ENCODE measurements around the gene ASTN2. TPM values are rescaled to one million over a fixed set of nuclear protein-coding genes. Genes with fewer than 3 reads are reported as not detected.

Gene ASTN2
- total and polyA plus RNA-seq, 10 of the 15 experiments (the other 5 are each of a cell fraction or from before 2014, with no cell fraction given): 1.4 to 15.7 (median 7.0) TPM

- in situ Hi-C loops (cut with MboI) (no loop called here), intact Hi-C loops (cut with micrococcal nuclease; ENCODE audit: unreplicated experiment) (no loop called here)
- ATAC-seq (no peak), FAIRE-seq (no peak), DNase-seq (ENCODE audit: low read depth, low spot score) (no peak)
- Histone ChIP-seq H3K9ac (ENCODE audit: control insufficient read depth, insufficient read depth, low read length) (no peak overlapping the region), H3K27ac (ENCODE audit: control insufficient read depth, insufficient read depth) (no peak overlapping the region), H3K4me1 (ENCODE audit: control insufficient read depth, insufficient read depth, low read length) (no peaks in the 10 kb centered on the region), H4K20me1 (ENCODE audit: control insufficient read depth, insufficient read depth) (no peaks in the 10 kb centered on the region), H3K36me3 (ENCODE audit: control insufficient read depth in 2 of 2, insufficient read depth in 2 of 2, low read length in 1 of 2) (no peaks in the 10 kb centered on the region), H3K9me3 (replicated peaks; ENCODE audit: control insufficient read depth, insufficient read depth, low read length) (no peaks in the 10 kb centered on the region), H3K79me2 (ENCODE audit: control insufficient read depth, insufficient read depth, low read length) (no peaks in the 10 kb centered on the region), H3K27me3 (replicated peaks in 1 of 2; ENCODE audit: control insufficient read depth in 2 of 2, insufficient read depth in 2 of 2, low read length in 1 of 2) (no peaks in the 10 kb centered on the region), H3K4me3 (no peak overlapping the region), H3K4me2 (ENCODE audit: control insufficient read depth, insufficient read depth) (no peak overlapping the region), H2AFZ (ENCODE audit: control insufficient read depth, low read depth, low read length) (no peak overlapping the region)
- ChIA-PET RAD21 (ENCODE audit: unreplicated experiment) (no interaction called here), SMC1A (ENCODE audit: uncharacterized antibody, unreplicated experiment) (no interaction called here), POLR2A (no interaction called here), CTCF (no interaction called here)
- BruUV-seq (replicated peaks): no TSS peak
- TF ChIP-seq MYC (IDR thresholded peaks at IDR 0.05; ENCODE audit: insufficient read depth, insufficient read length, insufficient replicate concordance, low read length, severe bottlenecking) (no peak), NFYA (IDR thresholded peaks at IDR 0.05; ENCODE audit: borderline replicate concordance, low read depth, low read length) (no peak), TCF7 (IDR thresholded peaks at IDR 0.05; ENCODE audit: borderline replicate concordance) (no peak), SUPT20H (IDR thresholded peaks at IDR 0.05; ENCODE audit: borderline replicate concordance, control insufficient read depth, low read depth, low read length) (no peak), RAD51 (IDR thresholded peaks at IDR 0.05) (no peak), EED (IDR thresholded peaks at IDR 0.05; ENCODE audit: low read depth) (no peak), E4F1 (IDR thresholded peaks at IDR 0.05; ENCODE audit: borderline replicate concordance, partially characterized antibody) (no peak)
- 0% methylated on average over 1 of the region's 1 CpG for WGBS (ENCODE audit: insufficient coverage, insufficient replicate concordance, low lambda C conversion rate, missing lambda C conversion rate)
These were observed 250.3 kb downstream of the ASTN2 start for GRCh38 chr9:117164512-117164911.
